ENCODE data around the gene PPP1R13B.

DNA sequence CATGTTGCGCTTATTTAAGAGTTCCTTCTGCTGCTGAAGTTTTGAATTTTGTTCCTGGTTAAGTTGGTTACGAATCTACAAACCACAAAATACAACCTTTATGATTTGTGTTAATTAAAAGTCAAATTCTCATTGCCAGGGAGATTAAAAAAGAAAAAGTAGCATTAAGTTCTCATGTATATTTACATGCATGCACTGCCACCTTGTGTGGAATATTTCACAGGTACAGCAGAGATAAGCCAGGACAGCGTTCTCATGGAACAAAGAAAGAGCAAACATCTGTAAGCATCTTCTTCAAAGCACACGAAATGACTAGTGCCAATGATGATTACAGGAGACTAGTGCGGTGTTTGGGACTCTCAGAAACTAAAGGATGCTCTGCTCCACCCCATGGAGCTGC lies 97.5 kb downstream of the PPP1R13B start:
- TF ChIP-seq, protein P1, sequence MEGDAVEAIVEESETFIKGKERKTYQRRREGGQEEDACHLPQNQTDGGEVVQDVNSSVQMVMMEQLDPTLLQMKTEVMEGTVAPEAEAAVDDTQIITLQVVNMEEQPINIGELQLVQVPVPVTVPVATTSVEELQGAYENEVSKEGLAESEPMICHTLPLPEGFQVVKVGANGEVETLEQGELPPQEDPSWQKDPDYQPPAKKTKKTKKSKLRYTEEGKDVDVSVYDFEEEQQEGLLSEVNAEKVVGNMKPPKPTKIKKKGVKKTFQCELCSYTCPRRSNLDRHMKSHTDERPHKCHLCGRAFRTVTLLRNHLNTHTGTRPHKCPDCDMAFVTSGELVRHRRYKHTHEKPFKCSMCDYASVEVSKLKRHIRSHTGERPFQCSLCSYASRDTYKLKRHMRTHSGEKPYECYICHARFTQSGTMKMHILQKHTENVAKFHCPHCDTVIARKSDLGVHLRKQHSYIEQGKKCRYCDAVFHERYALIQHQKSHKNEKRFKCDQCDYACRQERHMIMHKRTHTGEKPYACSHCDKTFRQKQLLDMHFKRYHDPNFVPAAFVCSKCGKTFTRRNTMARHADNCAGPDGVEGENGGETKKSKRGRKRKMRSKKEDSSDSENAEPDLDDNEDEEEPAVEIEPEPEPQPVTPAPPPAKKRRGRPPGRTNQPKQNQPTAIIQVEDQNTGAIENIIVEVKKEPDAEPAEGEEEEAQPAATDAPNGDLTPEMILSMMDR (IDR thresholded peaks at IDR 0.05) = peak in 3 of 4 experiments; percentile 22 to 41 (median 29)
- no peak for TF ChIP-seq POLR2A (IDR thresholded peaks at IDR 0.05)
